Neutrophil (primary cell): ENCODE measurements around the gene FHDC1.

Source experiments
- H3K27ac ChIP-seq: fragments of 200-600 bp; sonication (generic); 2 replicates; pipeline ENCODE4 v1.5.1; 2016; ENCODE audit warnings: mild to moderate bottlenecking, moderate library complexity
- H3K27me3 ChIP-seq: fragments of 200-600 bp; sonication (generic); 2 replicates; pipeline ENCODE4 v1.6.0; 2016; ENCODE audit warnings: mild to moderate bottlenecking
- H3K36me3 ChIP-seq: fragments of 200-600 bp; sonication (generic); 2 replicates; pipeline ENCODE4 v1.5.1; 2017
- H3K4me1 ChIP-seq, 2 experiments: fragments of 200-600 bp in 1 of 2; sonication (generic) in 1 of 2; 1 replicate in 1 of 2; 2 replicates in 1 of 2; pipeline versions ENCODE4 v1.5.1 to v1.6.1; 2013 to 2016; ENCODE audit warnings: low read depth in 1 of 2, low read length in 1 of 2, mild to moderate bottlenecking in 1 of 2, moderate library complexity in 1 of 2; ENCODE audit not compliant: control insufficient read depth in 1 of 2, insufficient read depth in 1 of 2
- H3K4me3 ChIP-seq, 2 experiments: fragments of 200-600 bp in 1 of 2; sonication (generic) in 1 of 2; 1 replicate in 1 of 2; 2 replicates in 1 of 2; pipeline ENCODE4 v1.5.1; 2013 to 2016; ENCODE audit warnings: low read depth in 1 of 2, low read length in 1 of 2, mild to moderate bottlenecking in 1 of 2, moderate library complexity in 1 of 2
- H3K9me3 ChIP-seq: fragments of 200-600 bp; sonication (generic); 2 replicates; pipeline ENCODE4 v1.5.1; 2016
- TF ChIP-seq, protein P1 (sequence below): fragments of 200-600 bp; sonication (generic); IDR thresholded peaks from 2 replicates; pipeline ENCODE4 v1.5.1; 2016; ENCODE audit warnings: antibody characterized with exemption

FHDC1 gene

DNA sequence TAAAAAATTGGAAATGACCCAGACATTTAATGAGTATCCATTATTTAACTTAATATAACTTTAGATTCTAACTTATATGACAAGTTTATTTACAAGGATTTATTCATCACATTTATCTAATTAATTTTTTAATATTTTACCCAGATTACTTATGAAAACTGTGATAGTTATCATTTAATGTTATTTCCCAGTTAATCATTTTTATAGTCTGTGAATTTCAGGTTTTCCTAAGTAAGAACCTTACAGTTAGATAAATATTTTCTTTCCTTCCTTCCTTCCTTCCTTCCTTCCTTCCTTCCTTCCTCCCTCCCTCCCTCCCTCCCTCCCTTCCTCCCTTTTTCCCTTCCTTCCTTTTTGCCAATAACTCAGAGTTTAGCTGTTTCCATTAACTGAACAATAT is 14.8 kb upstream of the FHDC1 start:
- Histone ChIP-seq H3K27me3 (no peaks in the 10 kb centered on the region), H3K27ac (no peak overlapping the region), H3K4me3 (no peak overlapping the region), H3K9me3 (no peaks in the 10 kb centered on the region), H3K4me1 (no peaks in the 10 kb centered on the region), H3K36me3 (no peaks in the 10 kb centered on the region)
- TF ChIP-seq, protein P1, sequence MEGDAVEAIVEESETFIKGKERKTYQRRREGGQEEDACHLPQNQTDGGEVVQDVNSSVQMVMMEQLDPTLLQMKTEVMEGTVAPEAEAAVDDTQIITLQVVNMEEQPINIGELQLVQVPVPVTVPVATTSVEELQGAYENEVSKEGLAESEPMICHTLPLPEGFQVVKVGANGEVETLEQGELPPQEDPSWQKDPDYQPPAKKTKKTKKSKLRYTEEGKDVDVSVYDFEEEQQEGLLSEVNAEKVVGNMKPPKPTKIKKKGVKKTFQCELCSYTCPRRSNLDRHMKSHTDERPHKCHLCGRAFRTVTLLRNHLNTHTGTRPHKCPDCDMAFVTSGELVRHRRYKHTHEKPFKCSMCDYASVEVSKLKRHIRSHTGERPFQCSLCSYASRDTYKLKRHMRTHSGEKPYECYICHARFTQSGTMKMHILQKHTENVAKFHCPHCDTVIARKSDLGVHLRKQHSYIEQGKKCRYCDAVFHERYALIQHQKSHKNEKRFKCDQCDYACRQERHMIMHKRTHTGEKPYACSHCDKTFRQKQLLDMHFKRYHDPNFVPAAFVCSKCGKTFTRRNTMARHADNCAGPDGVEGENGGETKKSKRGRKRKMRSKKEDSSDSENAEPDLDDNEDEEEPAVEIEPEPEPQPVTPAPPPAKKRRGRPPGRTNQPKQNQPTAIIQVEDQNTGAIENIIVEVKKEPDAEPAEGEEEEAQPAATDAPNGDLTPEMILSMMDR, result no peak

DNA sequence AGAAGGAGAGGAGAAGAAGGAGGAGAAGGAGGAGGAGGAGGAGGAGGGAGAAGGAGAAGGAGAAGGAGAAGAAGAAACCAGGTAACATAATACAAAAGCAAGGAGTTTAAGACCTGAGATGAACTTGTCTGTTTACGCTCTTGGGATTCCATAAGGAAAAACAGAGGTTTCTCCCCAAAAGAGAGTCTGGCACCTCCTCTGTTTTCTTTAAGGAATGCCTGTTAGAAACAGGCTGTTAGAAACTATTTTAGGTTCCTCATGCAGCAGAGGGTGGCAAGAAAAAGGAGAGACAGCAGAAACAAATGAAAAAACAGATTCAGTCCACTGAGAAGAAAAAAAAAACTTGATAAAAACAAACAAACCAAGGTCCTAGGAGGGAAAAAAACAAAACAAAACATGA is 10.3 kb upstream of the FHDC1 start:
- no peak overlapping the region for H3K27ac ChIP-seq
- peaks cover 13% of the 10 kb centered on the region for H3K27me3 ChIP-seq
- no peaks in the 10 kb centered on the region for H3K9me3 ChIP-seq
- TF ChIP-seq, protein P1, result no peak
- no peaks in the 10 kb centered on the region for H3K36me3 ChIP-seq
- H3K4me1 ChIP-seq, result no peaks in the 10 kb centered on the region
- H3K4me3 ChIP-seq, result no peak overlapping the region

DNA sequence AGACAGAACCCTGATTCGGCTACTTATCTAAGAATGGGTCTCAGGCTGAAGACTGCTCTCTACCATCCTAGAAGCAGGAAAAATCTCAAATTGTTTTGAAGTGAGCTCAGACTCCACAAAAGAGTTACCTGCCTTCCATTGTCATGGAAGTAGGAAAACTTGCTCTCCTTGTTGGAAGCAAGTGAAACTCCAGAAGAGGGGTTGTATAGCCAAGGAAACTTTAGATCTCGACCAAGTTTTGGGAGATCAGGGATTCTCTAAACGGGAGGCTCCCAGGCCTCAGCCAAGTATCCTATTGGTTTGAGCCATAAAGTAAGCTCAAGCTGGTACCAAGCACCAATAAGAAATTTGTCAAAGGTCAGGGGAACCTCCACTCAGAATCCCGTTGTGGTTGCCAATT is 9.2 kb upstream of the FHDC1 start:
- H3K27me3 ChIP-seq, result peaks cover 18% of the 10 kb centered on the region
- no peaks in the 10 kb centered on the region for H3K36me3 ChIP-seq

DNA sequence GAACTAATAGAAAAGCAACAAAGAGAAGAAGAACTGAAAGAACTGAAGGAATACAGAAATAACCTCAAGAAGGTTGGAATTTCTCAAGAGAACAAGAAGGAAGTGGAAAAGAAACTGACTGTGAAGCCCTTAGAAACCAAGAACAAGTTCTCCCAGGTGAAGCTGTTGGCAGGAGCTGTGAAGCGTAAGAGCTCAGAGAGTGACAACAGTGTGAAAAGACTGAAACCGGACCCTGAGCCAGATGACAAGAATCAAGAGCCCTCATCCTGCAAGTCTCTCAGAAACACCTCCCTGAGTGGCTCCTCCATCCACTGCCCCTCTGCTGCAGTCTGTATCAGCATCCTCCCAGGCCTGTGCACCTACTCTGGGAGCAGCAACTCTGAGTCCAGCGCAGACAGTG is 8.4 kb upstream of the FHDC1 start:
- H3K27ac ChIP-seq, result no peak overlapping the region

More for the DNA sequence above, 9.2 kb upstream of the FHDC1 start:
- TF ChIP-seq, protein P1, result no peak
- H3K9me3 ChIP-seq, result no peaks in the 10 kb centered on the region
- no peak overlapping the region for H3K27ac ChIP-seq
- no peak overlapping the region for H3K4me3 ChIP-seq
- no peaks in the 10 kb centered on the region for H3K4me1 ChIP-seq

DNA sequence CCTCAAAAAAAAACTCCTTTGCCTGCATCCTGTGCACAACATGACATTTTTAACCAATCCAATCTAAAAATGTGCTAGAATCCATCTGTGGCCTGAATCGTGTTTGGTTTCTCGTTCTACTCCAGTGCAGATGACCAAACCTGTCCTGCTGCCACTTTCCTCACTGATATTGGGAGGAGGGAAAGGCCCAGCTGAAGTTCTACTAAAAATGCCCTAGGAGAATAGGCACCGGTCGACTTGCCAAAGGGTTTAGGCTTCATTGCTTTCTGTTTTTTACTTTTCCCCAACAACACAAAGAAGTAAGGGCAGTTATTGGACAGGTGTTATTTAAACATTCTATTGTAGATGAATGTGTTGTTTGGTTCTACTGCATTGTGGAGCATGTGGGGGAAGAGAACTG is 7.8 kb upstream of the FHDC1 start:
- H3K4me1 ChIP-seq, result no peaks in the 10 kb centered on the region
- no peaks in the 10 kb centered on the region for H3K36me3 ChIP-seq
- no peak overlapping the region for H3K27ac ChIP-seq
- peaks cover 29% of the 10 kb centered on the region for H3K27me3 ChIP-seq
- H3K9me3 ChIP-seq, result no peaks in the 10 kb centered on the region
- H3K4me3 ChIP-seq, result no peak overlapping the region
- TF ChIP-seq, protein P1, result no peak

More for the DNA sequence above, 8.4 kb upstream of the FHDC1 start:
- Histone ChIP-seq H3K27me3 (peaks cover 24% of the 10 kb centered on the region), H3K36me3 (no peaks in the 10 kb centered on the region), H3K9me3 (no peaks in the 10 kb centered on the region), H3K4me1 (no peaks in the 10 kb centered on the region), H3K4me3 (no peak overlapping the region)
- TF ChIP-seq, protein P1, result no peak

DNA sequence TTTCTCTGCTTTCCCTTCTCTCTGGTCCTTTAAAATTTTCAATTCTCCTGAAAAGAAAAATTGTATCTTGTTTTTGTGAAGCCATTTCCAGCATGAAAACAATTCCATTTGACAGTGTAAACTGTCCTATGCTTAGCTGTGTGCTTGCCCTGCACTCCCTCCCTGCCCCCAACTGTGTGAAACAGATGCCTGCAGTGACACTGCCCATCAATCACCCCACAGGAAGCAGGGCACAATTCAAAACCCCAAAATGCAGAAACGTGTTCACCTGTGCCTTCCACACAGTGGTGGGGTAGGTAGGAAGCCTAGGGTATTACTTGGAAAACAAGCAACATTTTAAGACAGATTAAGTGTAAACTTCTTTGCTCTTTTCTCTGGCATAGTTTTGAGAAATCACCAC is 6.2 kb upstream of the FHDC1 start:
- Histone ChIP-seq H3K9me3 (no peaks in the 10 kb centered on the region), H3K4me3 (no peak overlapping the region), H3K27ac (no peak overlapping the region), H3K36me3 (no peaks in the 10 kb centered on the region), H3K4me1 (no peaks in the 10 kb centered on the region), H3K27me3 (peaks cover 45% of the 10 kb centered on the region)
- TF ChIP-seq, protein P1, result no peak
